Measurements from ENCODE around the gene TNFRSF25. TPM values are rescaled to one million over a fixed set of nuclear protein-coding genes. Genes with fewer than 3 reads are reported as not detected.

TNFRSF25 gene
- total RNA-seq, 4 donors from 2014 or later, result 1.0 to 4.2 (median 2.7) TPM

DNA sequence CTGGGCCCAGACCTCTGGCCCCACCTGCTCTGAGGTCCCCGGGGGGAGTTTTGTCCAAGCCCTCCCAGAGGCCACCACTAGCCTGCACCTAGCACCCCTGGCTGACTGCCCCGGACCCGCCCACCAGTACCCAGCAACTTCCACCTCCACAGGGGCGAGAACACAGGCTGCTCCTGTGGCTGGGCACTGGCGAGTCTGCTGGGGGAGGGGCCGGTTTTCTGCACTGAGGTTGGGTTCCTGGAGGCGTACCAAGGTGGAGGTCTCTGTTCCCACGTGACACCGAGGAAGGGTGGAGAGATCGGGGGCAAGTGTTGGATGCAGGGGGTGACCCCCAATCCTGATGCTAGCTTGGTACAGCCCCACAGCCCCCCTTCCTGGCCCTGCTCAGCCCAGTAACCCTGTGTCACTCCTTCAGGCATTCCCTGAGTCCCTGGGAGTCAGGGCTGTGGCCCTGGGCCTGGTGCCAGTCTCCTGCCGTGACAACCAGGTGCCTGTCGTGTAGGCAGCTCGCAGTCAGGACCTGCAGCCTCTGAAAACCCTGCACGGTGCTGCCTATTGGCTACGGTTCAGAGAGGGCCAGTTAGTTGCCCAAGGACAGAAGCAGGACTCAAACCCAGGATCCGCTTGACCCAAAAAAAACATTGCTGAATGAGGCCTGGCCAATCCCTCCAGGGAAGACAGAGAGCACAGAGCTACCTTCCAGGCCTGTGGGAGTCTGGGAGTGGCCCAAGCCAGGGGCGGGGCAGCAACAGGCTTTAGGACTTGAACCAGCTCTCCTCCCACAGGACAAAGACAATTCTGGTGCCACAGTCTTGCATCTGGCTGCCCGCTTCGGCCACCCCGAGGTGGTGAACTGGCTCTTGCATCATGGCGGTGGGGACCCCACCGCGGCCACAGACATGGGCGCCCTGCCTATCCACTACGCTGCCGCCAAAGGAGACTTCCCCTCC is 38.3 kb downstream of the TNFRSF25 start:
- H3K4me3 ChIP-seq, result no peak overlapping the region
- TF ChIP-seq, protein P1, sequence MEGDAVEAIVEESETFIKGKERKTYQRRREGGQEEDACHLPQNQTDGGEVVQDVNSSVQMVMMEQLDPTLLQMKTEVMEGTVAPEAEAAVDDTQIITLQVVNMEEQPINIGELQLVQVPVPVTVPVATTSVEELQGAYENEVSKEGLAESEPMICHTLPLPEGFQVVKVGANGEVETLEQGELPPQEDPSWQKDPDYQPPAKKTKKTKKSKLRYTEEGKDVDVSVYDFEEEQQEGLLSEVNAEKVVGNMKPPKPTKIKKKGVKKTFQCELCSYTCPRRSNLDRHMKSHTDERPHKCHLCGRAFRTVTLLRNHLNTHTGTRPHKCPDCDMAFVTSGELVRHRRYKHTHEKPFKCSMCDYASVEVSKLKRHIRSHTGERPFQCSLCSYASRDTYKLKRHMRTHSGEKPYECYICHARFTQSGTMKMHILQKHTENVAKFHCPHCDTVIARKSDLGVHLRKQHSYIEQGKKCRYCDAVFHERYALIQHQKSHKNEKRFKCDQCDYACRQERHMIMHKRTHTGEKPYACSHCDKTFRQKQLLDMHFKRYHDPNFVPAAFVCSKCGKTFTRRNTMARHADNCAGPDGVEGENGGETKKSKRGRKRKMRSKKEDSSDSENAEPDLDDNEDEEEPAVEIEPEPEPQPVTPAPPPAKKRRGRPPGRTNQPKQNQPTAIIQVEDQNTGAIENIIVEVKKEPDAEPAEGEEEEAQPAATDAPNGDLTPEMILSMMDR (IDR thresholded peaks at IDR 0.05 in 4 of 5, conservative IDR thresholded peaks at IDR 0.05 in 1 of 5), result no peak
- TF ChIP-seq POLR2A (IDR thresholded peaks at IDR 0.05), result no peak
- H3K36me3 ChIP-seq, result no peaks in the 10 kb centered on the region
- no peaks in the 10 kb centered on the region for H3K9me3 ChIP-seq
- ATAC-seq, result no peak
- intact Hi-C loops (cut with DNase I; ENCODE audit: low total_unique reads), result no loop called here
- no peak for DNase-seq
- in situ Hi-C loops (cut with MboI; ENCODE audit: low sequenced_read_pairs in 4 of 4), result no loop called here
- no peak overlapping the region for H3K27ac ChIP-seq
- H3K27me3 ChIP-seq, result peaks cover 54 to 74% (median 63%) of the 10 kb centered on the region in 3 donors
- peaks cover 9% of the 10 kb centered on the region in 2 donors for H3K4me1 ChIP-seq

DNA sequence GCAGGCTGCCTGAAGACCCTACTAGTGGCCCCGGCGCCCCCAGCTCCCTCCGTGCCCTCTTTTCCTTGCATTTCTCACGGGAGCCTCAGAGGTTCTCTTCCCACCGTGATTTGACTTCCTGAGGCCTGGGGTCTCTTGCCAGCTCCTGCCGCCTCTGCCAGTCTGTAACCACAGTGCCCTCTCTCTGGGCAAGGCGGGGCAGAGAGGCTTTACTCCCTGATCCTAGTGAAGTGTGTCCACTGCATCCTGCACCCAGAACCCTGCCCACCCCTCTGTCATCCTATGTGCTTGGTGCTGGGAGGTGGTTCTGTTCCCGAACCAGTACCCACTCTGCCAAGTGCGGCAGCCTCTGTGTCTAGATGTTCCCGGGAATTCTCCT is 39.0 kb downstream of the TNFRSF25 start:
- Histone ChIP-seq H3K27me3 (peaks cover 57 to 81% (median 71%) of the 10 kb centered on the region in 3 donors), H3K9me3 (no peaks in the 10 kb centered on the region), H3K4me1 (peaks cover 9% of the 10 kb centered on the region in 2 donors), H3K27ac (no peak overlapping the region), H3K4me3 (no peak overlapping the region), H3K36me3 (no peaks in the 10 kb centered on the region)
- in situ Hi-C loops (cut with MboI; ENCODE audit: low sequenced_read_pairs in 4 of 4), result no loop called here
- TF ChIP-seq, protein P1 (IDR thresholded peaks at IDR 0.05 in 4 of 5, conservative IDR thresholded peaks at IDR 0.05 in 1 of 5), result no peak
- TF ChIP-seq POLR2A (IDR thresholded peaks at IDR 0.05), result no peak
- DNase-seq (no peak), ATAC-seq (no peak)
- intact Hi-C loops (cut with DNase I; ENCODE audit: low total_unique reads), result no loop called here

DNA sequence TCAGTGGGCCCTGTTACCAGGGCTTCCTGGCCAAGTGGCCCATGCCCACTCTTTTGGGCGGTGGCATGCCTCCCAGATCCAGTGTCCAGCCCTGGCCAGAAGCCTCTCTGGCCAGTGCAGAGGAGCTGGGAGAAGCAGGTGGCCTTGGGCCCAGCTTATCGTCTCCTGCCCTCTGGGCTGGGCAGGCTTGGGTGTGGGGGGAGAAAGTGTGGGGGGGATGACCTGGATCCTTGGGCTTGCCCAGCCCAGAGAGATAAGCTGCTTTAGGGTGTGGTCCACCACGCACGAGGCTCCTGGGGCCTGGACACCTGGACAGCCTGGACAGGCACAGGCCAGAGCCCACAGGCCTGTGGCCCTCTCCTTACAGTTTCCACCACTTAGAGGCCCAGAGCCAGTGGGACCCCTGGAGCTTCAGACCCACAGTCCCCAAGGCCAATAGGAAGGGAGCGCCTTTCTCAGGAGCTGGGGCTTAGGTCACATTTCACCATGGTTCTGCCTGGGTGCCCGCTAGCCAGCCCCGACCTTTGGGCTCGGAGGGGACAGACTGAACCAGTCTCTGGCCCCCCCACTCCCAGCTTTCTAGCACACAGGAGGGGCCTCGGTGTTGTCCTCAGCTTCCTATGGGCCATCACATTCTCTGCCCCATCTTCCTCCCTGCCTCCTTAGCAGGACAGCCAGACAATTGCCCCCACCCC is 39.5 kb downstream of the TNFRSF25 start:
- H3K9me3 ChIP-seq, result no peaks in the 10 kb centered on the region
- no peaks in the 10 kb centered on the region for H3K36me3 ChIP-seq
- ATAC-seq, result no peak
- H3K4me3 ChIP-seq, result no peak overlapping the region
- DNase-seq, result no peak
- peaks cover 9% of the 10 kb centered on the region in 2 donors for H3K4me1 ChIP-seq
- TF ChIP-seq POLR2A (IDR thresholded peaks at IDR 0.05), result no peak
- TF ChIP-seq, protein P1 (IDR thresholded peaks at IDR 0.05 in 4 of 5, conservative IDR thresholded peaks at IDR 0.05 in 1 of 5), result no peak
- in situ Hi-C loops (cut with MboI; ENCODE audit: low sequenced_read_pairs in 4 of 4) (no loop called here), intact Hi-C loops (cut with DNase I; ENCODE audit: low total_unique reads) (no loop called here)
- H3K27me3 ChIP-seq, result peaks cover 63 to 87% (median 76%) of the 10 kb centered on the region in 3 donors
- no peak overlapping the region for H3K27ac ChIP-seq

DNA sequence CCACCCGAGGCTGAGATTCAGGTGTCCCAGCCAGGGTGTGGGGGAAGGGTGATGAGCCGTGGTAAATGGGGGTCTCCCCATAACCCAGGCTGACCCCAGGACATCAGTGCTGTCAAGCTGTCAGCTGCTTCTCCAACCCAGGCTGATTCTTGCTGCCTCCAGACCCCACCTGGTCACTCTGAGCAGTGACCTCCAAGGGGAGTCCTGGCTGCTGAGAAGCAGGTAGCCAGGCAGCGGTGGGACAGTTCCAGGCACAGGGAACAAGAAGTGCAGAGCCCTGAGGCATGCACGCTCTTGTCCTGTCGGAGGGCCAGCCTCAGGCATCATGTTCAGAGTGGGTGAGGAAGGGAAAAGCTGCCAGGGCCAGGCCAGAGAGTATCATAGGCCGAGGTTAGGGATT is 40.3 kb downstream of the TNFRSF25 start:
- no peak for ATAC-seq
- TF ChIP-seq, protein P1 (IDR thresholded peaks at IDR 0.05 in 4 of 5, conservative IDR thresholded peaks at IDR 0.05 in 1 of 5), result no peak
- TF ChIP-seq POLR2A (IDR thresholded peaks at IDR 0.05), result no peak
- in situ Hi-C loops (cut with MboI; ENCODE audit: low sequenced_read_pairs in 4 of 4), result no loop called here
- Histone ChIP-seq H3K27me3 (peaks cover 70 to 92% (median 82%) of the 10 kb centered on the region in 3 donors), H3K9me3 (no peaks in the 10 kb centered on the region), H3K4me3 (no peak overlapping the region), H3K4me1 (peaks cover 9 to 10% of the 10 kb centered on the region in 2 donors), H3K36me3 (no peaks in the 10 kb centered on the region), H3K27ac (no peak overlapping the region)
- intact Hi-C loops (cut with DNase I; ENCODE audit: low total_unique reads), result no loop called here
- no peak for DNase-seq

Data from gastrocnemius medialis (tissue), 4 donors.